Activated CD4-positive, alpha-beta T cell treated with anti-CD3 and anti-CD28 coated beads for 4 hours (primary cell): ENCODE results near the gene ZC3H12C.

Experiments used
- DNase-seq, 2 donors: peaks; one replicate each; pipeline ENCODE4 v3.0.0-alpha.2; 2020

The ZC3H12C gene

DNA sequence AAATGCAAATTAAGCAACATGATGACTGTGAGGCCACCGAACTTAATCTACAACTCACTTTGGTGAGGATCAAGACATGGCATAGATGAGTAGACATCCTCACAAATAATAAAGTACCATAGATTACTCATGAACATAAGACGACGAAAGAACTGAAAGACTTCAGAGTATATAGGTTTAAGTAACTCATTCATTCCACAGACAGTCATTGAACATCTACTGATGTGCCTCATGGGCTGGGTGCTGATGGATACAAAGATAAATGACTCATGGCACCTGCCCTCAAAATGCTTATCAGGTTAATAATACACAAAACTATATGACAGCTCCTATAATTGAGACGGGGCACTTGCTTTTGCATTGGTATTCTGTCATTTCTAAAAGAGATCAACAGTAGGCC is 63.3 kb downstream of the ZC3H12C start:
- DNase-seq: no peak

DNA sequence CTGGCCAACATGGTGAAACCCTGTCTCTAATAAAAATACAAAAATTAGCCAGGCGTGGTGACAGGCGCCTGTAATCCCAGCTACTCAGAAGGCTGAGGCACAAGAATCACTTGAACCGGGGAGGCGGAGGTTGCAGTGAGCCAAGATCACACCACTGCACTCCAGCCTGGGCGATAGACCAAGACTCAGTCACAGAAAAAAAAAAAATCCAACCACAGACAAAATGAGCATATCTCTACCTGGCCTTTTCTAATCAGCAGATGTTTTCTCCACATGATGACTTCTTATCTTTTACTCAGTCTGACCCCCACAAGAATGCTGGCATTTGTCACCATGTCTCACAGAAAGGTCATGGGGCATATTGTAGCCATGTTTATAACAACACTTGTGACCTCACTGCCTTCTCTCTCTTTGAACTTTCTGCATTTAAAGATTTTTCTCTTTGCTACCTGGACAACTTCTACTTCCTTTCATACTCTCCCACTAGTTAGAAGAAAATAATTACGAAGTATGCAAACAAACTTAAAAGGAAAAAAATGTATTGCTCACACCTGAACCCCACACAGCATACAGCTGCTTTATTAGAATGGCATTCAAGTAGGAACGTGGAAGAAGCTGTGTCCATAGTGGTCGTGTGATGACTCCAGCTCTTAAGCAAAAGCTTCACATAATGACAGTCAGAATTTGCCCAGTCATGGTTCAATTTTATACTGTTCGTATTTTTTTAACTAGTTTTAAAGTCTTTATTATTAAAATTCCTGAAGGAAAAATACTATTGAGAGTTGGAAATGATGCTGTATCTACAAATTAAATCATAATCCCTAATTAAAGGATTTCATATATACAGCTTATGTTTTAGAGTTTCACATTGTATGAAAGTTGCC is 65.4 kb downstream of the ZC3H12C start:
- DNase-seq: no peak

DNA sequence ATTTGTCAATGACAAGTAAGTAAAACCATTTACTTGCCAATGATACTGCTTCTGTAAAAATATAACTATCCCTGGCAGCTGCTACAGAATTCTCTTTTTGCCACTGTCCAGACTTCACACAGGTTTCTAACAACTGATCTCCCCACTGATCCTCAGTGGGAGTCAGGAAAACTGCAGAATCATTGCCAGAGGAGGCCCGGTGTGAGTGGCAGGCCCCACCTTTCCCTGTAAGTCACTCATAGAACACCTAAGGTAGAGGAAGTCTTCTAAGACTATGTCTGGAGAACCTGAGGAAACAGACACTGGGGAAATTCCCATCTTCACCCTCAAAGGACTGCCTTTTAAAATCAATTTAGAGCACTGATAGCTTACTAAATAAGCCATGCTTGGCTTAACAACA is 66.3 kb downstream of the ZC3H12C start:
- no peak for DNase-seq

DNA sequence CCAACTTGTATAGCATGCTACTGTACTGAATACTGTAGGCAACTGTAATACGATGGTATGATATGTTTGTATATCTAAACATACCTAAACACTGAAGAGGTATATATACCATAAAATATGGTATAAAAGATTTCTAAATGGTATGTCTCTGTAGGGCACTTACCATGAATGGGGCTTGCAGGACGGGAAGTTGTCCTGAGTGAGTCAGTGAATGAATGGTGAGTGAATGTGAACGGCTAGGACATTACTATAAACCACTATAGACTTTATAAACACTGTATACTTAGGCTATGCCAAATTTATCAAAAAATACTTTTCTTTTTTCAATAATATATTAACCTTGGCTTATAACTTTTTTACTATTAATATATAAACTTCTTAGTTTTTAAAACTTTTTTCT is 66.8 kb downstream of the ZC3H12C start:
- DNase-seq: no peak

DNA sequence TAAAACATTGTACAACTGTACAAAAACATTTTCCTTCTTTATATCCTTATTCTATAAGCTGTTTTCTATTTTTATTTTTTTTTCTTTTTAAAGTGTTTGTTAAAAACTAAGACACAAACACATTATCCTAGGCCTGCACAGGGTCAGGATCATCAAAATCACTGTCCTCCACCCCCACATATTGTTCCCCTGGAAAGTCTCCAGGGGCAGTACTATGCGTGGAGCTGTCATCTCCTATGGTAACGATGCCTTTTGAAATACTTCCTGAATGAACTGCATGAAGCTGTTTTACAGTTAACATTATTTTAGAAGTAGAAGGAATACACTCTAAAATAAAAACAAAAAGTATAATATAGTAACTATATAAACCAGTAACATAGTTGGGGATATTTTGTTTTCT is 67.2 kb downstream of the ZC3H12C start:
- no peak for DNase-seq

- no peak for DNase-seq
Observed at GRCh38 chr11:110161061-110161460, 67.9 kb downstream of the ZC3H12C start.

GRCh38 chr11:110162216-110162615 is 69.0 kb downstream of the ZC3H12C start:
- DNase-seq: no peak

DNA sequence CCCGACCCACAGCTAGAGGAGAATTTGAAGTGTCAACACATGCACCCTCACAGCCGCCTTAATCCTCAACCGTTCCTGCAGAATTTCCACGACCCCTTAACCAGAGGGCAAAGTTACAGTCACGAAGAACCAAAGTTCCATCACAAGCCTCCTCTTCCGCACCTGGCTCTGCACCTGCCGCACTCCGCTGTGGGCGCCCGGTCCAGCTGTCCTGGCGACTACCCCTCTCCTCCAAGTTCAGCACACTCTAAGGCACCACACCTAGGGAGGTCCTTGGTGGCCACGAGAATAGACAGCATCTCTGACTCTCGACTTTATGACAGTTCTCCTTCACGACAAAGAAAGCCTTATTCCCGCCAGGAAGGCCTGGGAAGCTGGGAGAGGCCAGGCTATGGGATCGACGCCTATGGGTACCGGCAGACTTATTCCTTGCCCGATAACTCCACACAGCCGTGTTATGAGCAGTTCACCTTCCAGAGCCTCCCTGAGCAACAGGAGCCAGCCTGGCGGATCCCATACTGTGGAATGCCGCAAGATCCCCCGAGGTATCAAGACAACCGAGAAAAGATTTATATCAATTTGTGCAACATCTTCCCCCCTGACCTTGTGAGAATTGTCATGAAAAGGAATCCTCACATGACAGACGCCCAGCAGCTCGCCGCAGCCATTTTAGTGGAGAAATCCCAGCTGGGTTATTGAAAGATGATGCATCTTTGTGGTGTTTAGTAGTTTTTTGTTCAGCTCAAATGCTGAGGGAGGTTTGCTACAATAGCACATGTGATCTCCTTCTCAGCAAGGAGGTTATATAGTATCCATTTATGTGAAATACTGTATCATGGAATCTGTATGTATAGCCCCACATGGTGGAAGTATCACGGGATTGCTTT is 72.1 kb downstream of the ZC3H12C start:
- DNase-seq: no peak

DNA sequence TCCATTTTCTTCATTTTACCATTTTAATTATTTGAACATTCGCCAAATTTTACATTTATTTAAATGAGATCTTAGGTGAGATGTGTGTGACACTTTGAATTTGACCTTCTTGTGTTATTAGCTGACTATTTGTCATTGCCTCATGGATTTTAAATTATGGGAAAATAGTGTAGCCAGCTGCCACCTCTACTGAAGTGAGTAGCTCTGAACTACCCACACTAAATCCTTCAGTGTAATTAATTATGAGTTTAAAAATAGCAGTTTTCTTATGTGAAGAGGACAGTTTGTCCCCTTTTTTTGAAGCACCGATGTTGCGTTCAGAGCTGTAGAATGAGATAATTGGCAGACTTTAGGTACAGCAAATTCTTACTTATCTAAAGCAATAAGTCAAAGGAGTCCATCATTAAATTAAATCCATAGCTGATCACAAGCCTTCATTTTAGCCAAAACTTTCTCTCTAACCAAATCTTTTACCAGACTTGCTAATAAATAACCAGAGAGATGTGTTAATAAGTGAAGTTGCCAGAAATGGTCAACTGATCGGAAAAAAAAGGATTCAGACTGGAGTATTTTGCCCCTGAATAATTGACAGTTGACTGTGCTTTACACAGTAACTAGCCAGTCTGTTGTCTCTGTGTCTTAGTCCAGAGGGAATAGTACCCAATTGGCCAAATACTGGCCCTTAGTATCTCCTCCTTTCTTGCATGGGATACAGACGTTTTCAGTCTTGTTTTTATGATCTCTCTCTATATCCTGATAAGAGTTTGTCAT is 75.0 kb downstream of the ZC3H12C start:
- no peak for DNase-seq

DNA sequence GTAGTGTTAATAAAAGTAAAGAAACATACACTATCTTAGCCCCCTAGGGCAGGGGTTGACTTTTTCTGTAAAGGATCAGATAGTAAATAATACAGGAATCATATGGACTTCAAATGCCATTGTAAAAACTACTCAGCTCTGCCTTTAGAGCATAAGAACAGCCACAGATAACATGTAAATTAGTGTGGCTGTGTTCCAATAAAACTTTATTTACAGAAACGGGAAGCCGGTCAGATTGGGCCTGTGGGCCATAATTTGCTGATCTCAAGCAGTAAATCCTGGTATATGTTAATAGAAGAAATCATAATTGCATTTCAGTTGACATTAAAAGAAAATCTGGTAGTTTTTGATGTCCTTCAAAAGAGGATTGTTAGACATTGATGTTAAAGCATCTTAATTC is 76.5 kb downstream of the ZC3H12C start:
- no peak for DNase-seq

- no peak for DNase-seq
Observed at GRCh38 chr11:110172468-110173065, 79.4 kb downstream of the ZC3H12C start.

DNA sequence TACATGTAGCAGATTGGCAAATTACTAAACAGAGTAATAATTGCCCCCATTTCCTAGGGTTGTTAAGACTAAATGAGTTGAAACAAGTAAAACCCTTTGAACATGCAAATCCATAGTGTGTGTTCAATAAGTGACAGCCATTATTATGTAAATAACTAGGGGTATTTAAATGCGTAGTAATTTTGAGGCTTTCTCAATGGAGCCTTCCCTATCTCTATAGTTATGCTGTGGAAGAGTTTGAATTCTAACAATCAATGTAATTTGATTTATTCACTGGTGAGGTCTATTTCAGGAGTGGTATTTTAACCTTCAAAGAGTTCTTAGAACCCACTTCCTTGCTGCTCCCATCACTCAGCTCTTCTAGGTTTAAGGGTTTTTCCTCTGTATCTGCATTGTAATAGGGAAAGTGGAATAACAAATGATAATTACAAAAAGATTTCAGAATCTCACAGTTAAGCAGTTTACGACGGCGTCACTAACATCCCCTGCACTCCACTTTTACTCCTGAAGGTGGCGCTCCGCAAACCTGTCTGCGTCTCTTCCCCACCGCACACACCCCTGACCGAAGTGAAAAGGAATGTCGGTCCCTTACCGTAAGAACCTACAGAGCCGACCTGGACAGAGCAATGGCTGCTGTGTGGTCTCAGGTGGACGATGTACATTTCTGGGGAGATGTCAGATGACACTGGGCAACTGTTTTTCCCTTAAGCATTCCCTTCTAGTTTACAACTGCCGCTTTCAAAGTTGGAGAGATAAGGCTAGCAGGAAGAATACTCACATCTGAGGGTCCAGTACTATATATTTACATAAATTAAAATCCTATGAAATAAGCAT is 80.8 kb downstream of the ZC3H12C start:
- peak; percentile 34 to 56 for DNase-seq

DNA sequence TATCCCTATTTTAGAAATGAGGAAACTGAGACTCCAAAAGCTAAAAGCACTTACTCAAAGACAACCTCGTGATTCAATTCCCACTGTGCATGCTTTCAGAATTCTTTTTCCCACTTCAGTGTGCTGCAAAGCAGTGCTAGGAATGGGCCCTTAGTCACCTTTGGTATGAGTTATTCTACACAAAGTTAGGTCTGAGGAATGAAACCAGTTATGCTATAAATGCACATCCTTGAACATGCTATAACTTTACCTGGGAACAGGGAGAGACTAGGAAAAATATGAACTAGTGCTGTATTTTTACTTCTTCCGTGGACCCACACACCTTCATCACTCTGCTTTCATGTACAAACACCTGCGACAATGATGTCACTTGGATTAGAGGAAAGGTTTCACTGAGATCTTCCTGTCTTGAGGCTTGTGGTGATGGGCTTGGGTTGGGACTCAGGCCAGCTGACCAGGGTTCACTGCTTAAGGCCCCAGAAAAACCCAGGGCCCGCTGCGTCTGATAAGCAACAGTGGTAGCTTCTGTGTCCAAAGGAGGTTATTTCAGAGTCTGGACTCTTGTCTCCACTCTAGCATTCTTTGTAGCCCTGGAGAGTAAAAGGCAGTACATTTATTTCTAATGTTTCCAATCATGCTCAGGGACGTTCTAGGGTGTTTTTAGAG is 81.6 kb downstream of the ZC3H12C start:
- DNase-seq: no peak

DNA sequence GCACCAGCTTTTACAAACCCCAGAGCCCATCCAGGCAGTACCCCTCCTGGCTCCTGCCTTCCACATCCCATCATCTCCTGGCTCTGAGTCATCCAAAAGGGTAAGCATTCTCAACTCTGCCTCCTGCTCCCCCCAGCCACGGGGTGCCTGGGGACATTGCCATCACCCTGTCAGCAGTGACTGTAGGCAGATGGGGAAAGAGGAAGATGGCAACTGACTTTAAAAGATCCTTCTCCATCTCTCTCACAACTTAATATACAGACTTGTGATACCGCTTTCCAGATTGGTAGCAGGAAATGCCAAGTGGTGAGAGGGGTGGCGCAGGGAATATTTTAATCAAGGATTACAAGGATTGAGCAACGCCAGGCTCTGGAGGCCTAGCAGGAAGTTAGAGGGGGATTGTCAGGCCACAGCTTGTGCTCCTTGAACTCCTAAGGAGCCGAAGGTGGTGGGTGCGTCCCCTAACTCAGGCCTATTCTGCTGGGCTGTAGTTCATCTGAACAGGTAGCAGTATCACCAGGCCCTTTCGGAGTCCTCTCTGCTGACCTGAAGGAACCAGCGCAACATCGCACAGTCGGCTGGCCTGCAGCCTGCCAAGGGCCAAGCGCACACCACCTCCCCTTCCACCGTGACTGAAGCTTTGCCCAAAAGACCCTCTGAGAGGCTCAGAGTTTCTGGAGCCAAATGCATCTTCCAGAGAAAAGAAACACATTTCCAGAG is 83.3 kb downstream of the ZC3H12C start:
- no peak for DNase-seq

GRCh38 chr11:110177086-110177456 is 83.9 kb downstream of the ZC3H12C start:
- DNase-seq: no peak

GRCh38 chr11:110179064-110179463 is 85.9 kb downstream of the ZC3H12C start:
- no peak for DNase-seq

DNA sequence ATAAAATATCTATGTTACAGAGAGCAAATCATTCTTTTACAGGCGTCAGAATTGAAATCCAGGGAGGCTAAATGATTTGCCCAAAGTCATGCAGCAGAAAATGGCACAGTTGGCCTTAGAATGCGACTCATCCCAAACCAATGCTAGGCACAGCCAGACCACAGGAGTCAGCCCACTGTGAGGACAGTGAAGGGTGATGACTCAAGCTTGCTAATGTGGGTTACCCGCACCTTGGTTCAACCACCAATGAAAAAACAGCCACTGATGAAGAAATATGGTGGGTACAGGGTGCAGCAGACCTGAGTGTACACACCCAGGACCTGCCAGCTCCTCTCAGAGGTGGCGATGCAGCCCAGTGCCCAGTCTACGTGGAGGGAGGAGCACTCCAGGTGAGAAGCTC is 89.7 kb downstream of the ZC3H12C start:
- no peak for DNase-seq

- DNase-seq: no peak
Observed at GRCh38 chr11:110184456-110184855, 91.3 kb downstream of the ZC3H12C start.

- no peak for DNase-seq
Observed at GRCh38 chr11:110185121-110185591, 92.0 kb downstream of the ZC3H12C start.

DNA sequence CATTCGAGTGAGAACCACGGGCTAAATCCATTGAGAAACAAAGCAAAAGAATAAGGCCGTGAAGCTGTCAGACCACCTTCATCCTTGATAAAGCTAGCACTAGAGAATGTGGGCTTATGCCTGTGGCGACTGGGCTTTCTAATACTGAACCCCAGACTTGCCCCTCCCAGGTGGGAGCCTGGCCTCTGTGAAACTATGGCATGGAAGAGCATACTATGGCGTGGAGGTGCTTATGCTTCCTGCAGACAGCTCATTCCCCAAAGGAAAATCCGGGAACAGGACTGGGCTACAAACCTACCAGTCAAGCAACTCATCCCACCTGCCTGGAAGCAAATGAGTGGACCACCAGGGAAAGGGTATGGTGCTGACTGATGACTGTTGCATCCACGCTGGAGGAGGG is 92.4 kb downstream of the ZC3H12C start:
- DNase-seq: no peak
